ENCODE results near the gene PIGH.
A peak's percentile ranks its signal among the peaks of the same experiment; 100 is the strongest.

PIGH gene

DNA sequence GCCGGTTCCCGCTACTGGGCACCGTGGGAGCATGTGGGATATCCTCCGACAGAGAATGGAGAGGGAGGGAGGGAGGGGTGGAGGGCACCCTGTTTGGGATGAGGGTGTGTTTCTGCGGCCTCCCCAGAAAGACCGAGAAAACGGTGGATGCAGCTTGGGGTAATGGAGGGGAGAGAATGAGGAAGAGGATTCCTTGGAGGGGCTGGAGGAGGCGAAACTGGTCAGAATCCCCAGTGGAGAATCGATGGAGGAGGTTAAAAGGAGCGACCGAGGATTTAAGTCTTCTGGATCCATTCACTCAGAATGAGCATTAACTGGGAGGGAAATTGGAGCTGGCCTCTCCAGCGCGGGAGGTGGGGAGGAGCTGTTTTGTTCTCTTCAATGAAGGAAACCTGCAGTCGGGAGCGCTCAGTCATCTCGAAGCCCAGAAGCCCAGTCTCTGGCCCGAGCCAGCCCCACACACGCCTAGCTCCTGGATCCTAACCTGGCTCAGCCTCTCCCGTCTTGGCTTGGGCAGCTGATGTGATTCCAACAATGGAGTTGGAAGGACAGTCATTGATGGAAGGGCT is 20.2 kb upstream of the PIGH start:
- Histone ChIP-seq H3K4me1 (ENCODE audit: control insufficient read depth in 1 of 2, insufficient read depth in 2 of 2, low read length in 2 of 2) (peaks cover 4 to 6% of the 10 kb centered on the region in 2 experiments), H2AFZ (ENCODE audit: insufficient read depth, low read length, poor library complexity) (peak overlapping the region; percentile 99), H2BK120ac (ENCODE audit: insufficient read depth, low read length, poor library complexity) (no peak overlapping the region), H3K4ac (ENCODE audit: low read depth, low read length) (no peak overlapping the region), H4K91ac (ENCODE audit: low read depth, low read length) (peak overlapping the region; percentile 47), H4K8ac (ENCODE audit: low read depth, low read length) (peak overlapping the region; percentile 84), H2BK12ac (ENCODE audit: low read length) (no peak overlapping the region), H3K4me3 (ENCODE audit: low read depth, low read length) (peak overlapping the region; percentile 79), H3K9me3 (ENCODE audit: insufficient read depth, low read depth, low read length) (no peaks in the 10 kb centered on the region), H4K12ac (ENCODE audit: low read depth, low read length) (no peak overlapping the region), H2BK5ac (ENCODE audit: low read depth, low read length, poor library complexity) (no peak overlapping the region), H3K27ac (ENCODE audit: low read depth, low read length) (no peak overlapping the region), H3K27me3 (ENCODE audit: insufficient read depth, low read length) (no peaks in the 10 kb centered on the region), H3K9ac (ENCODE audit: low read length) (no peak overlapping the region), H3K4me2 (ENCODE audit: low read length) (peak overlapping the region; percentile 94), H3K18ac (ENCODE audit: low read length) (peak overlapping the region; percentile 76), H3K23ac (ENCODE audit: low read length) (no peak overlapping the region), H3K79me2 (ENCODE audit: control insufficient read depth, insufficient read depth, low read length, poor library complexity) (peaks cover 3% of the 10 kb centered on the region), H3K36me3 (ENCODE audit: control insufficient read depth in 1 of 2, insufficient read depth in 2 of 2, low read length in 2 of 2) (peaks cover 0 to 2% of the 10 kb centered on the region in 2 experiments), H2AK5ac (ENCODE audit: low read length) (no peak overlapping the region), H3K79me1 (ENCODE audit: low read length) (peaks cover 3% of the 10 kb centered on the region), H3K14ac (ENCODE audit: low read length) (no peak overlapping the region)
- no CpG with 5 or more reads among the region's 19 CpGs for WGBS (ENCODE audit: extremely low coverage, insufficient coverage, insufficient read length)
- peak in 1 of 2 donors; percentile 30 for DNase-seq

DNA sequence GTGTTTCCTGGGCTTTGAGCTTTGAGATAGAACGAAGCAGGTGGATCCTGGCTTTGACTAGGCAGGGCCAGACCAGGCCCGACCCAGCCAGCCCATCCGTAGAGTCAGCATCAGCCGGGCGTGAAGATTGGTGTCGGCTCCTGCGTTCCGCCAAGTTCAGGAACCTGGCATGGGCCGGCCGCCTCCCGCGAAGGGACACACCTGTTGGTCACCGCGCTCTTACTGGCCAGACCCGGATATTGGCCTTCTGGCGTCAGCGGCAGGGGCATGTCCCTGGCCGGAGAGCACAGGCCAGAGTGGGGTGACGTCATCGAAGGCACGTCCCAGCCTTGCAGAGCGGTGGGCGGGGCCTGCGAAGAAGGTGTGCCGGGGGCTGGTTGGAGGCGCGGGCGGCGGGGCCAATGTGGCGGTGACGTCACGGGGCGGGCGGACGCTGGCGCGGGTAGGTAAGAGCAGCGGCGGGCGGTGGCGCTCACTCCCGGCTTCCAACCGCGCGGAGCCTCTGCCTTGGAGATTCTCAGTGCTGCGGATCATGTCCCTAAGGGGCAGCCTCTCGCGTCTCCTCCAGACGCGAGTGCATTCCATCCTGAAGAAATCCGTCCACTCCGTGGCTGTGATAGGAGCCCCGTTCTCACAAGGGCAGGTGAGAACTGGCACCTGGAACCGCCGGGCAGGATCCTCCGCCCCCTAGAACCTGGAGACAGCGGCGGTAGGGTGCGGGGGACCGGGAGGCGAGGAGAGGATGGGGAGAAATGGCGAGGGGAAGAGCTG is 19.6 kb upstream of the PIGH start, which contains the start of gene ARG2:
ARG2 (plus strand) TSS at position 475 of the 771 bp plus-strand sequence; CDS start at position 533, 58 bp downstream.
- H3K36me3 ChIP-seq (ENCODE audit: control insufficient read depth in 1 of 2, insufficient read depth in 2 of 2, low read length in 2 of 2): no peaks in the 10 kb centered on the region
- H3K14ac ChIP-seq (ENCODE audit: low read length): peak within 1 kb of the TSS; percentile 71
- peak within 1 kb of the TSS; percentile 88 for H2BK12ac ChIP-seq (ENCODE audit: low read length)
- no peak within 1 kb of the TSS for H2BK120ac ChIP-seq (ENCODE audit: insufficient read depth, low read length, poor library complexity)
- H3K4ac ChIP-seq (ENCODE audit: low read depth, low read length): no peak within 1 kb of the TSS
- peak within 1 kb of the TSS; percentile 75 for H2BK5ac ChIP-seq (ENCODE audit: low read depth, low read length, poor library complexity)
- H3K27ac ChIP-seq (ENCODE audit: low read depth, low read length): peak within 1 kb of the TSS; percentile 9
- no peaks in the 10 kb centered on the region for H3K27me3 ChIP-seq (ENCODE audit: insufficient read depth, low read length)
- peak within 1 kb of the TSS; percentile 79 for H3K4me3 ChIP-seq (ENCODE audit: low read depth, low read length)
- H3K4me2 ChIP-seq (ENCODE audit: low read length): peak within 1 kb of the TSS; percentile 94
- peak within 1 kb of the TSS; percentile 74 for H2AK5ac ChIP-seq (ENCODE audit: low read length)
- H3K23ac ChIP-seq (ENCODE audit: low read length): no peak within 1 kb of the TSS
- peak within 1 kb of the TSS; percentile 84 for H4K8ac ChIP-seq (ENCODE audit: low read depth, low read length)
- peak; percentile 100 for DNase-seq
- peak within 1 kb of the TSS; percentile 26 for H4K12ac ChIP-seq (ENCODE audit: low read depth, low read length)
- H3K4me1 ChIP-seq (ENCODE audit: control insufficient read depth in 1 of 2, insufficient read depth in 2 of 2, low read length in 2 of 2): peaks cover 4 to 6% of the 10 kb centered on the region in 2 experiments
- H3K79me2 ChIP-seq (ENCODE audit: control insufficient read depth, insufficient read depth, low read length, poor library complexity): peaks cover 3% of the 10 kb centered on the region
- H3K9me3 ChIP-seq (ENCODE audit: insufficient read depth, low read depth, low read length): no peaks in the 10 kb centered on the region
- peak within 1 kb of the TSS; percentile 47 for H4K91ac ChIP-seq (ENCODE audit: low read depth, low read length)
- peak within 1 kb of the TSS; percentile 76 for H3K18ac ChIP-seq (ENCODE audit: low read length)
- H2AFZ ChIP-seq (ENCODE audit: insufficient read depth, low read length, poor library complexity): peak within 1 kb of the TSS; percentile 99
- peaks cover 3% of the 10 kb centered on the region for H3K79me1 ChIP-seq (ENCODE audit: low read length)
- peak within 1 kb of the TSS; percentile 70 for H3K9ac ChIP-seq (ENCODE audit: low read length)
- no CpG with 5 or more reads among the region's 62 CpGs for WGBS (ENCODE audit: extremely low coverage, insufficient coverage, insufficient read length)

DNA sequence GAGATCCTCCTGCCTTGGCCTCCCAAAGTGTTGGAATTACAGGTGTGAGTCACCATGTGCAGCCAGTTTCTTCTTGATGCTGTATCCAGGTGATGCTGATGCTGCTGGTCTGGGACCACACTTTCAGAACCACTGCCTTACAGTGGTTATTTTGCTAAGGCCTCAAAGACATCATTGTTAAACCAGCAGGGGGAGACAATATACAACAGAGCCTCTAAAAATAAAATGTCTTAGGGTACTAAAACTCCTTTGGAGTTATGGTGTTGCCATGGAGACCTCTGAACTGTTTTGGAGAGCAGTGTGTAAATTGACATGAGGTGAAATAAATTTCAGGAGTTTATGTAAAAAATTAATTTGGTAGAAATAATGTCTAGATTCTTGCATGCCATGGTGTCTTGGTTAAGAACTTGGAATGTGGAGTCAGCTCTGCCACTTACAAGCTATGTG is 18.6 kb upstream of the PIGH start:
- H3K36me3 ChIP-seq (ENCODE audit: control insufficient read depth in 1 of 2, insufficient read depth in 2 of 2, low read length in 2 of 2): no peaks in the 10 kb centered on the region
- no peak overlapping the region for H2BK12ac ChIP-seq (ENCODE audit: low read length)
- H2AK5ac ChIP-seq (ENCODE audit: low read length): no peak overlapping the region
- no peak overlapping the region for H3K18ac ChIP-seq (ENCODE audit: low read length)
- no peak overlapping the region for H3K23ac ChIP-seq (ENCODE audit: low read length)
- no peak overlapping the region for H3K4me3 ChIP-seq (ENCODE audit: low read depth, low read length)
- no peak overlapping the region for H3K4me2 ChIP-seq (ENCODE audit: low read length)
- no peaks in the 10 kb centered on the region for H3K9me3 ChIP-seq (ENCODE audit: insufficient read depth, low read depth, low read length)
- no peak overlapping the region for H3K14ac ChIP-seq (ENCODE audit: low read length)
- H3K9ac ChIP-seq (ENCODE audit: low read length): no peak overlapping the region
- H2AFZ ChIP-seq (ENCODE audit: insufficient read depth, low read length, poor library complexity): no peak overlapping the region
- H4K12ac ChIP-seq (ENCODE audit: low read depth, low read length): no peak overlapping the region
- H3K79me1 ChIP-seq (ENCODE audit: low read length): peaks cover 3% of the 10 kb centered on the region
- H3K79me2 ChIP-seq (ENCODE audit: control insufficient read depth, insufficient read depth, low read length, poor library complexity): peaks cover 3% of the 10 kb centered on the region
- H3K27me3 ChIP-seq (ENCODE audit: insufficient read depth, low read length): no peaks in the 10 kb centered on the region
- H2BK120ac ChIP-seq (ENCODE audit: insufficient read depth, low read length, poor library complexity): no peak overlapping the region
- peak; percentile 39 to 79 for DNase-seq
- no peak overlapping the region for H3K27ac ChIP-seq (ENCODE audit: low read depth, low read length)
- H3K4ac ChIP-seq (ENCODE audit: low read depth, low read length): no peak overlapping the region
- peaks cover 4 to 6% of the 10 kb centered on the region in 2 experiments for H3K4me1 ChIP-seq (ENCODE audit: control insufficient read depth in 1 of 2, insufficient read depth in 2 of 2, low read length in 2 of 2)
- H2BK5ac ChIP-seq (ENCODE audit: low read depth, low read length, poor library complexity): no peak overlapping the region
- no peak overlapping the region for H4K91ac ChIP-seq (ENCODE audit: low read depth, low read length)
- H4K8ac ChIP-seq (ENCODE audit: low read depth, low read length): no peak overlapping the region

DNA sequence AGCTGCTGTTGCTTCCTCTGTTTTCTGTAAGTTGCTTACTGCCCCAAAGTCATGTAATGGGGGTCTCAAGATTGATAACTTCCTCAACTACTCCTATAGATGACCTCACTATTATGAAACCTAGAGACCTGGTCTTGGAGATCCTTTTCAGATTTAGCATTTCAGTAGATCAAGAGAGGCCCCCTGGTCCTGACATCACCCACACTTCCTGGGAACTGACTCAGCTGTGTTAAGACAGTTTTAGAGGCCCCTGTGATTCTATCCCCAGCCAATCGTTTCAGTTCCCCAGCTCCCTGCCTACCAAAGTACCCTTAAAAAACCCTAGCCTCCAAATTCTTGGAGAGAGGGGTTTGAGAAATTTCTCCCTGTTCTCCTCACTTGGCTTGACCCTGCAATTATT is 10.4 kb upstream of the PIGH start:
- H3K4me1 ChIP-seq (ENCODE audit: control insufficient read depth in 1 of 2, insufficient read depth in 2 of 2, low read length in 2 of 2): no peaks in the 10 kb centered on the region
- no peak overlapping the region for H3K27ac ChIP-seq (ENCODE audit: low read depth, low read length)
- no peak overlapping the region for H3K4ac ChIP-seq (ENCODE audit: low read depth, low read length)
- no peak overlapping the region for H2BK120ac ChIP-seq (ENCODE audit: insufficient read depth, low read length, poor library complexity)
- H3K79me2 ChIP-seq (ENCODE audit: control insufficient read depth, insufficient read depth, low read length, poor library complexity): no peaks in the 10 kb centered on the region
- no peak overlapping the region for H2BK12ac ChIP-seq (ENCODE audit: low read length)
- H3K4me3 ChIP-seq (ENCODE audit: low read depth, low read length): no peak overlapping the region
- no peak overlapping the region for H3K9ac ChIP-seq (ENCODE audit: low read length)
- H3K14ac ChIP-seq (ENCODE audit: low read length): no peak overlapping the region
- H3K27me3 ChIP-seq (ENCODE audit: insufficient read depth, low read length): no peaks in the 10 kb centered on the region
- no peak for DNase-seq
- H3K79me1 ChIP-seq (ENCODE audit: low read length): no peaks in the 10 kb centered on the region
- no peak overlapping the region for H2BK5ac ChIP-seq (ENCODE audit: low read depth, low read length, poor library complexity)
- H3K23ac ChIP-seq (ENCODE audit: low read length): no peak overlapping the region
- H4K91ac ChIP-seq (ENCODE audit: low read depth, low read length): no peak overlapping the region
- no peak overlapping the region for H4K12ac ChIP-seq (ENCODE audit: low read depth, low read length)
- no peak overlapping the region for H3K18ac ChIP-seq (ENCODE audit: low read length)
- no CpG with 5 or more reads among the region's 1 CpG for WGBS (ENCODE audit: extremely low coverage, insufficient coverage, insufficient read length)
- H3K36me3 ChIP-seq (ENCODE audit: control insufficient read depth in 1 of 2, insufficient read depth in 2 of 2, low read length in 2 of 2): no peaks in the 10 kb centered on the region
- H2AK5ac ChIP-seq (ENCODE audit: low read length): no peak overlapping the region
- no peak overlapping the region for H3K4me2 ChIP-seq (ENCODE audit: low read length)
- no peaks in the 10 kb centered on the region for H3K9me3 ChIP-seq (ENCODE audit: insufficient read depth, low read depth, low read length)
- H2AFZ ChIP-seq (ENCODE audit: insufficient read depth, low read length, poor library complexity): no peak overlapping the region
- H4K8ac ChIP-seq (ENCODE audit: low read depth, low read length): no peak overlapping the region

Data from trophoblast cell (in vitro differentiated cells and primary cell).